ENCODE measurements around the gene CEP41.

GRCh38 chr7:130390486-130390885 lies 50.3 kb downstream of the CEP41 start:
- TF ChIP-seq CTCF (IDR thresholded peaks at IDR 0.05) (no peak), POLR2AphosphoS5 (IDR thresholded peaks at IDR 0.05) (no peak), POLR2A (IDR thresholded peaks at IDR 0.05) (no peak), EP300 (IDR thresholded peaks at IDR 0.05) (no peak)

Measured in sigmoid colon (tissue), 4 donors.